ENCODE measurements around the gene TRIM22. TPM values are rescaled to one million over a fixed set of nuclear protein-coding genes. Genes with fewer than 3 reads are reported as not detected.
"Not testable (repeated sequence)": the region's sequence is repeated elsewhere in the genome, so short reads cannot be mapped to it uniquely, and the experiment has no call there.

Gene TRIM22
- total and polyA plus RNA-seq, 2 donors = 78.1 to 144 TPM

- Histone ChIP-seq H3K4me3 (ENCODE audit: low read length in 2 of 2) (no peak overlapping the region), H3K4me1 (ENCODE audit: control insufficient read depth in 2 of 2, insufficient read depth in 2 of 2, low read length in 2 of 2) (no peaks in the 10 kb centered on the region), H3K27ac (ENCODE audit: low read depth in 1 of 2, low read length in 1 of 2) (no peak overlapping the region), H3K27me3 (ENCODE audit: control insufficient read depth in 2 of 2, insufficient read depth in 1 of 2, low read length in 1 of 2) (no peaks in the 10 kb centered on the region), H3K9me3 (ENCODE audit: control insufficient read depth in 2 of 2, insufficient read depth in 1 of 2, low read length in 1 of 2) (no peaks in the 10 kb centered on the region), H3K36me3 (ENCODE audit: control insufficient read depth in 2 of 2, insufficient read depth in 2 of 2, low read length in 1 of 2) (peaks cover 15 to 36% of the 10 kb centered on the region in 2 donors)
- WGBS = 97% methylated on average over 4 of the region's 4 CpGs
- no peak for DNase-seq (ENCODE audit: low read depth in 6 of 9, low spot score in 9 of 9)
Measured at GRCh38 chr11:5665051-5665570, 24.5 kb upstream of the TRIM22 start.

DNA sequence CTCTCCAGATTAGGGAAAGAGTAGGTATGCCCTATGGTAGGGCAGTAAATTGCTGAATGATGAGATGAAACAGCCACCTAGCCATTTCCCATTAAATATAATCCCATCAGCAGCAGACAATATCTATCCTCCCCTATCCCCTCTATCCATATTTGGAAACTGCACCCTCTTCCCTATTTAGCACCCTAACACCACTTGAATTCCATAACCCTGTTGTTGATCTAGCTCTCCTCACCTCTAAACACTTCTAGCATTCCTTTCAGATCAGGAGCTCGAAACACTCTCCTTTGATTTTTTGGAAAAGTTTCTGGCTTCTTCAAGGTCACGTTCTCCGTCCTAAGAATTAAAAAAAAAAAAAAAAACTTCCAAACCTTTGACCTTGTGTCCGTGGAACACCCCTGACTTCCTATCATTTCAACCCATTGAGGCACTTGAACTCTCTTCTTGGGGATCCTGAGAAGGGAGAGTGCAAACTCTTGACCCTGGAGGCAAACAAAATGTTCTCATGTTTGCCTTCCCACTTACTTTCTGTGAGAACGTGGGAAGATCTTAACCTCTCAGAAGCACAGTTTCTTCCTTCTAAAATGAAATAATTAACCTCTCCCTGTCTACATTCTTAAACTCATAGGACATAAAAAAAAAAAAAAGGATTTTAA lies 23.7 kb upstream of the TRIM22 start:
- H3K9me3 ChIP-seq (ENCODE audit: control insufficient read depth in 2 of 2, insufficient read depth in 1 of 2, low read length in 1 of 2) = no peaks in the 10 kb centered on the region
- DNase-seq (ENCODE audit: low read depth in 6 of 9, low spot score in 9 of 9) = no peak
- no peak overlapping the region for H3K4me3 ChIP-seq (ENCODE audit: low read length in 2 of 2)
- H3K4me1 ChIP-seq (ENCODE audit: control insufficient read depth in 2 of 2, insufficient read depth in 2 of 2, low read length in 2 of 2) = no peaks in the 10 kb centered on the region
- H3K27me3 ChIP-seq (ENCODE audit: control insufficient read depth in 2 of 2, insufficient read depth in 1 of 2, low read length in 1 of 2) = no peaks in the 10 kb centered on the region
- 97% methylated on average over 5 of the region's 5 CpGs for WGBS
- no peak overlapping the region for H3K27ac ChIP-seq (ENCODE audit: low read depth in 1 of 2, low read length in 1 of 2)
- peaks cover 21 to 42% of the 10 kb centered on the region in 2 donors for H3K36me3 ChIP-seq (ENCODE audit: control insufficient read depth in 2 of 2, insufficient read depth in 2 of 2, low read length in 1 of 2)

GRCh38 chr11:5666402-5666793 lies 23.2 kb upstream of the TRIM22 start:
- H3K27ac ChIP-seq (ENCODE audit: low read depth in 1 of 2, low read length in 1 of 2) = no peak overlapping the region
- 95% methylated on average over 6 of the region's 6 CpGs for WGBS
- H3K9me3 ChIP-seq (ENCODE audit: control insufficient read depth in 2 of 2, insufficient read depth in 1 of 2, low read length in 1 of 2) = no peaks in the 10 kb centered on the region
- no peaks in the 10 kb centered on the region for H3K4me1 ChIP-seq (ENCODE audit: control insufficient read depth in 2 of 2, insufficient read depth in 2 of 2, low read length in 2 of 2)
- peaks cover 22 to 44% of the 10 kb centered on the region in 2 donors for H3K36me3 ChIP-seq (ENCODE audit: control insufficient read depth in 2 of 2, insufficient read depth in 2 of 2, low read length in 1 of 2)
- H3K4me3 ChIP-seq (ENCODE audit: low read length in 2 of 2) = no peak overlapping the region
- DNase-seq (ENCODE audit: low read depth in 6 of 9, low spot score in 9 of 9) = no peak
- H3K27me3 ChIP-seq (ENCODE audit: control insufficient read depth in 2 of 2, insufficient read depth in 1 of 2, low read length in 1 of 2) = no peaks in the 10 kb centered on the region

DNA sequence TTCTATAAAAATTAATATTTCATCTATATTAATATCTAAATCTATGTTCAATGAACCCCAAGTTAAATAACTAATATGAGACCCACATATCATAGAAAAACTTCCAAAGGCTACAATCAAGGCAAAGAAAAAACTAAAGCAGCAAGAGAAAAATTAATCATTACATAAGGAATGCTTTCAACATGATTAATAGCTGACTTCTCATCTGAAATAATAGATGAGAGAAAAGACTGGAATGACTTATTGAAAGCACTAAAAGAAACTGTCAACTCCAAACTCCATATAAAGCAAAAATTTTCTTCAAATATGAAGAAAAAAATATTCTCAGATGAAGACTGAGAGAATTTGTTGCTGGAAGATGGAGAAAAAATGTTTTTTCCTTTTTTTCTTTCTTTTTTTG lies 17.8 kb upstream of the TRIM22 start:
- no peak overlapping the region for H3K27ac ChIP-seq (ENCODE audit: low read depth in 1 of 2, low read length in 1 of 2)
- H3K27me3 ChIP-seq (ENCODE audit: control insufficient read depth in 2 of 2, insufficient read depth in 1 of 2, low read length in 1 of 2) = no peaks in the 10 kb centered on the region
- no peak for DNase-seq (ENCODE audit: low read depth in 6 of 9, low spot score in 9 of 9)
- no peaks in the 10 kb centered on the region for H3K9me3 ChIP-seq (ENCODE audit: control insufficient read depth in 2 of 2, insufficient read depth in 1 of 2, low read length in 1 of 2)
- H3K4me1 ChIP-seq (ENCODE audit: control insufficient read depth in 2 of 2, insufficient read depth in 2 of 2, low read length in 2 of 2) = peaks cover 0 to 3% of the 10 kb centered on the region in 2 donors
- peaks cover 23 to 32% of the 10 kb centered on the region in 2 donors for H3K36me3 ChIP-seq (ENCODE audit: control insufficient read depth in 2 of 2, insufficient read depth in 2 of 2, low read length in 1 of 2)
- H3K4me3 ChIP-seq (ENCODE audit: low read length in 2 of 2) = no peak overlapping the region

DNA sequence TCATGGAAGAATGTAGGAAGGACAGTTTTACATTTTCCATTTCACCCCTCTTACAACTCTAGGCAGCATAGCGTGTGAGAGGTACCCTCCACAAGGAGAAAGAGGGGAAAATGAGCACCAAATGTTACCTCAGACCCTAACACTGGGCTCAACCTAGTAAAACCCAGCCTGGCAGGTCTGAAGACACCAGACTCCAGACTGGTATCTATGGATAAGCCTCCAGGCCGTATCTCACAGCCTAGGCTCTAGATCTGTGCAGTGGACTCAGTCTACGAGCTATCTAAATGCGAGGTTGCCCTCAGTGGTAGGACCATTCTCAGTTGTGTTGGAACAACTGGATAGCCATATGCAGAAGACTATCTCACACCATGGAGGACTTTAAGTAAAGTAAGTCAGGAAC lies 15.2 kb upstream of the TRIM22 start:
- Histone ChIP-seq H3K4me1 (ENCODE audit: control insufficient read depth in 2 of 2, insufficient read depth in 2 of 2, low read length in 2 of 2) (peaks cover 0 to 3% of the 10 kb centered on the region in 2 donors), H3K27ac (ENCODE audit: low read depth in 1 of 2, low read length in 1 of 2) (peak overlapping the region in 1 of 2 donors; percentile 5), H3K9me3 (ENCODE audit: control insufficient read depth in 2 of 2, insufficient read depth in 1 of 2, low read length in 1 of 2) (no peaks in the 10 kb centered on the region), H3K36me3 (ENCODE audit: control insufficient read depth in 2 of 2, insufficient read depth in 2 of 2, low read length in 1 of 2) (peaks cover 31% of the 10 kb centered on the region in 2 donors), H3K4me3 (ENCODE audit: low read length in 2 of 2) (no peak overlapping the region), H3K27me3 (ENCODE audit: control insufficient read depth in 2 of 2, insufficient read depth in 1 of 2, low read length in 1 of 2) (no peaks in the 10 kb centered on the region)
- no peak for DNase-seq (ENCODE audit: low read depth in 6 of 9, low spot score in 9 of 9)
- 97% methylated on average over 4 of the region's 4 CpGs for WGBS

- Histone ChIP-seq H3K27ac (ENCODE audit: low read depth in 1 of 2, low read length in 1 of 2) (no peak overlapping the region), H3K4me3 (ENCODE audit: low read length in 2 of 2) (no peak overlapping the region), H3K36me3 (ENCODE audit: control insufficient read depth in 2 of 2, insufficient read depth in 2 of 2, low read length in 1 of 2) (peaks cover 23 to 24% of the 10 kb centered on the region in 2 donors), H3K4me1 (ENCODE audit: control insufficient read depth in 2 of 2, insufficient read depth in 2 of 2, low read length in 2 of 2) (peaks cover 3 to 5% of the 10 kb centered on the region in 2 donors), H3K27me3 (ENCODE audit: control insufficient read depth in 2 of 2, insufficient read depth in 1 of 2, low read length in 1 of 2) (no peaks in the 10 kb centered on the region), H3K9me3 (ENCODE audit: control insufficient read depth in 2 of 2, insufficient read depth in 1 of 2, low read length in 1 of 2) (no peaks in the 10 kb centered on the region)
- 96% methylated on average over 7 of the region's 7 CpGs for WGBS
- DNase-seq (ENCODE audit: low read depth in 6 of 9, low spot score in 9 of 9) = no peak
Measured at GRCh38 chr11:5679811-5680210, 9.8 kb upstream of the TRIM22 start.

DNA sequence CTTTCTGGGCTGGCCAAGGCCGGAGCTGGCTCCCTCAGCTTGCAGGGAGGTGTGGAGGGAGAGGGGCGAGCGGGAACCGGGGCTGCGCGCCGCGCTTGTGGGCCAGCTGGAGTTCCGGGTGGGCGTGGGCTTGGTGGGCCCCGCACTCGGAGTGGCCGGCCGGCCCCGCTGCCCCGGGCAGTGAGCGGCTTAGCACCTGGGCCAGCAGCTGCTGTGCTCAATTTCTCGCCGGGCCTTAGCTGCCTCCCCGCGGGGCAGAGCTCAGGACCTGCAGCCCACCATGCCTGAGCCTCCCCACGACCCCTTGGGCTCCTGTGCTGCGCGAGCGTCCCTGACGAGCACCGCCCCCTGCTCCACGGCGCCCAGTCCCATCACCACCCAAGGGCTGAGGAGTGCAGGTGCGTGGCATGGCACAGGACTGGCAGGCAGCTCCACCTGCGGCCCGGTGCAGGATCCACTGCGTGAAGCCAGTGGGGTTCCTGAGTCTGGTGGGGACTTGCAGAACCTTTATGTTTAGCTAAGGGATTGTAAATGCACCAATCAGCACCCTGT lies 6.6 kb upstream of the TRIM22 start:
- not testable (repeated sequence) for H3K9me3 ChIP-seq (ENCODE audit: control insufficient read depth in 2 of 2, insufficient read depth in 1 of 2, low read length in 1 of 2); H3K27me3 ChIP-seq (ENCODE audit: control insufficient read depth in 2 of 2, insufficient read depth in 1 of 2, low read length in 1 of 2); DNase-seq (ENCODE audit: low read depth in 6 of 9, low spot score in 9 of 9); H3K4me1 ChIP-seq (ENCODE audit: control insufficient read depth in 2 of 2, insufficient read depth in 2 of 2, low read length in 2 of 2); H3K27ac ChIP-seq (ENCODE audit: low read depth in 1 of 2, low read length in 1 of 2); H3K4me3 ChIP-seq (ENCODE audit: low read length in 2 of 2)
- WGBS = 96% methylated on average over 33 of the region's 33 CpGs
- H3K36me3 ChIP-seq (ENCODE audit: control insufficient read depth in 2 of 2, insufficient read depth in 2 of 2, low read length in 1 of 2) = peaks cover 17 to 18% of the 10 kb centered on the region in 2 donors

DNA sequence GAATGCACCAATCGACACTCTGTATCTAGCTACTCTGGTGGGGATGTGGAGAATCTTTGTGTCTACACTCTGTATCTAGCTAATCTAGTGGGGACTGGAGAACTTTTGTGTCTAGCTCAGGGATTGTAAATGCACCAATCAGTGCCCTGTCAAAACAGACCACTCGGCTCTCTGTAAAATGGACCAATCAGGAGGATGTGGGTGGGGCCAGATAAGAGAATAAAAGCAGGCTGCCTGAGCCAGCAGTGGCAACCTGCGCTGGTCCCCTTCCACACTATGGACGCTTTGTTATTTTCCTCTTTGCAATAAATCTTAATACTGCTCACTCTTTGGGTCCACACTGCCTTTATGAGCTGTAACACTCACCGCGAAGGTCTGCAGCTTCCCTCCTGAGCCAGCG lies 6.0 kb upstream of the TRIM22 start:
- not testable (repeated sequence) for H3K27me3 ChIP-seq (ENCODE audit: control insufficient read depth in 2 of 2, insufficient read depth in 1 of 2, low read length in 1 of 2); H3K27ac ChIP-seq (ENCODE audit: low read depth in 1 of 2, low read length in 1 of 2); DNase-seq (ENCODE audit: low read depth in 6 of 9, low spot score in 9 of 9); H3K4me1 ChIP-seq (ENCODE audit: control insufficient read depth in 2 of 2, insufficient read depth in 2 of 2, low read length in 2 of 2); H3K9me3 ChIP-seq (ENCODE audit: control insufficient read depth in 2 of 2, insufficient read depth in 1 of 2, low read length in 1 of 2)
- Histone ChIP-seq H3K4me3 (ENCODE audit: low read length in 2 of 2) (peak overlapping the region; percentile 65 to 78), H3K36me3 (ENCODE audit: control insufficient read depth in 2 of 2, insufficient read depth in 2 of 2, low read length in 1 of 2) (peaks cover 11% of the 10 kb centered on the region in 2 donors)
- WGBS = 34% methylated on average over 7 of the region's 7 CpGs

DNA sequence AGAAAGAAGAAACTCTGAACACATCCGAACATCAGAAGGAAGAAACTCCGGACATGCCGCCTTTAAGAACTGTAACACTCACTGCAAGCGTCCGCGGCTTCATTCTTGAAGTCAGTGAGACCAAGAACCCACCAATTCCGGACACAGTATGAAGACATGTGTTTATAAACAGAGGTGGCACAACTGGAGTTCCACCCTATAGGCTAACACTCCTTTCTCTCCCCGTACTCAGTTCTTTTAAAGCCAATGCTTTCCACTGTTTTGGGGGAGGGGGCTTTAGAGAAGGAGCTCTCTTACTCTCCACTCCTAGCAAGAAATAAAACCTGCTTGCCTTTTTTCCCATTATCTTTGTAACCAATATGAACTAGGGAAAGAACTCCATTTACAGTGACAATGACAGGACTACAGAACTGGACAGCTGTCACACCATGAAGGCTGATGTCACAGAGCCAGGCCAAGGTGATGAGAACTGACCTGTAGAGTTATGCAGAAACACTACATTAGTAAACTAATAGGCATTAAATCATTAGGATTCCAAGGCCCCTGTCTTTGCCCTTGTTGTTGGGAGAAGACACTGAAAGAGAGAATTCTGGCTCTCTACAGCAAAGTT lies 5.4 kb upstream of the TRIM22 start:
- Histone ChIP-seq H3K27me3 (ENCODE audit: control insufficient read depth in 2 of 2, insufficient read depth in 1 of 2, low read length in 1 of 2) (no peaks in the 10 kb centered on the region), H3K4me3 (ENCODE audit: low read length in 2 of 2) (peak overlapping the region; percentile 65 to 78), H3K27ac (ENCODE audit: low read depth in 1 of 2, low read length in 1 of 2) (peak overlapping the region; percentile 93 to 99), H3K36me3 (ENCODE audit: control insufficient read depth in 2 of 2, insufficient read depth in 2 of 2, low read length in 1 of 2) (peaks cover 6 to 7% of the 10 kb centered on the region in 2 donors), H3K4me1 (ENCODE audit: control insufficient read depth in 2 of 2, insufficient read depth in 2 of 2, low read length in 2 of 2) (peaks cover 3 to 9% of the 10 kb centered on the region in 2 donors), H3K9me3 (ENCODE audit: control insufficient read depth in 2 of 2, insufficient read depth in 1 of 2, low read length in 1 of 2) (no peaks in the 10 kb centered on the region)
- peak in 1 of 9 donors; percentile 11 for DNase-seq (ENCODE audit: low read depth in 6 of 9, low spot score in 9 of 9)
- 5% methylated on average over 8 of the region's 8 CpGs for WGBS
